Omental fat pad (tissue), 4 donors: Measurements from ENCODE around the gene C12orf50. TPM values are rescaled to one million over a fixed set of nuclear protein-coding genes. Genes with fewer than 3 reads are reported as not detected.

Experiments
- ATAC-seq: fragments of 150-250 bp; one replicate; pipeline ENCODE4 v1.9.1; 2016; ENCODE audit warnings: mild to moderate bottlenecking, moderate library complexity; ENCODE audit not compliant: low FRiP score
- DNase-seq: peaks from one replicate; pipeline ENCODE4 v3.0.0-alpha.2; 2019; ENCODE audit warnings: low spot score
- total RNA-seq, 4 donors: library from RNA; depleted of rRNA; stranded (reverse); fragments of >200 nt; gene quantifications; one replicate each; pipeline ENCODE4 v1.1.0, GENCODE V29; 2016
- TF ChIP-seq, protein P1 (sequence below), 3 donors: fragments of 450-650 bp; IDR thresholded peaks; one replicate each; pipeline ENCODE4 v1.5.1; 2016 to 2017; ENCODE audit warnings: antibody characterized with exemption in 3 of 3, mild to moderate bottlenecking in 3 of 3, moderate library complexity in 2 of 3

The C12orf50 gene
- total RNA-seq, 4 donors from 2014 or later: 0.65 TPM; not detected in 3

DNA sequence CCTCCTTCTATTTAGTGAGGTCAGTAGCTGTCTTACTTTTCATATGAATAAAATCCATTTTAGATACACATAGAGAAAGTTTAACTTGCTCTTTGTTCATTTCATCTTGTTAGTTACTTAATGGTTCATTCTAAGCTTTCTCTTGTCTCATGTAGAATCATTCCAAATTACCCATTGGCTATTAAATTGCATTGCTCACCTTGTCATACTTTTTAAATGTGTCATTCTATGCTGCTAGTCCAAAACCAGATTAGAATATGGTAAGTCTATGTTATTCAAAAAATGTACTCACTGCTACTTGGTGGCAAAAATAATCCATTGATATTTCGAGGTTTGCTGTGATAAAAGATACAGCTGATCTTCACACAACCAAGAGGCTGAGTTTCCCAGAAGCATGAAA lies 3.0 kb downstream of the C12orf50 start:
- ATAC-seq (no peak), DNase-seq (no peak)
- TF ChIP-seq, protein P1, sequence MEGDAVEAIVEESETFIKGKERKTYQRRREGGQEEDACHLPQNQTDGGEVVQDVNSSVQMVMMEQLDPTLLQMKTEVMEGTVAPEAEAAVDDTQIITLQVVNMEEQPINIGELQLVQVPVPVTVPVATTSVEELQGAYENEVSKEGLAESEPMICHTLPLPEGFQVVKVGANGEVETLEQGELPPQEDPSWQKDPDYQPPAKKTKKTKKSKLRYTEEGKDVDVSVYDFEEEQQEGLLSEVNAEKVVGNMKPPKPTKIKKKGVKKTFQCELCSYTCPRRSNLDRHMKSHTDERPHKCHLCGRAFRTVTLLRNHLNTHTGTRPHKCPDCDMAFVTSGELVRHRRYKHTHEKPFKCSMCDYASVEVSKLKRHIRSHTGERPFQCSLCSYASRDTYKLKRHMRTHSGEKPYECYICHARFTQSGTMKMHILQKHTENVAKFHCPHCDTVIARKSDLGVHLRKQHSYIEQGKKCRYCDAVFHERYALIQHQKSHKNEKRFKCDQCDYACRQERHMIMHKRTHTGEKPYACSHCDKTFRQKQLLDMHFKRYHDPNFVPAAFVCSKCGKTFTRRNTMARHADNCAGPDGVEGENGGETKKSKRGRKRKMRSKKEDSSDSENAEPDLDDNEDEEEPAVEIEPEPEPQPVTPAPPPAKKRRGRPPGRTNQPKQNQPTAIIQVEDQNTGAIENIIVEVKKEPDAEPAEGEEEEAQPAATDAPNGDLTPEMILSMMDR (IDR thresholded peaks at IDR 0.05): no peak

DNA sequence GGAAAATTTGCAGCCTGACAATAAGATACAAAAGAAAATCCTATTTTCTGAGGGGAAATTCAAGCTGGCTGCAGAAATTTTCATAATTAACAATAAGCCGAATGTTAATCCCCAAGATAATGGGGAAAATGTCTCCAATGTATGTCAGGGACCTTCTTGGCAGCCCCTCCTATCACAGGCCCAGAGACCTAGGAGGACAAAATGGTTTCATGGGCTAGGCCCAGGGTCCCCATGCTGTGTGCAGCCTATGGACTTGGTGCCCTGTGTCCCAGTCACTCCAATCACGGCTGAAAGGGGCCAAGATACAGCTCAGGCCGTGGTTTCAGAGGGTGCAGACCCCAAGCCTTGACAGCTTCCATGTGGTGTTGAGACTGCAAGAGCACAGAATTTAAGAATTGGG lies 11.2 kb downstream of the C12orf50 start:
- ATAC-seq (no peak), DNase-seq (no peak)
- TF ChIP-seq, protein P1 (IDR thresholded peaks at IDR 0.05): no peak

DNA sequence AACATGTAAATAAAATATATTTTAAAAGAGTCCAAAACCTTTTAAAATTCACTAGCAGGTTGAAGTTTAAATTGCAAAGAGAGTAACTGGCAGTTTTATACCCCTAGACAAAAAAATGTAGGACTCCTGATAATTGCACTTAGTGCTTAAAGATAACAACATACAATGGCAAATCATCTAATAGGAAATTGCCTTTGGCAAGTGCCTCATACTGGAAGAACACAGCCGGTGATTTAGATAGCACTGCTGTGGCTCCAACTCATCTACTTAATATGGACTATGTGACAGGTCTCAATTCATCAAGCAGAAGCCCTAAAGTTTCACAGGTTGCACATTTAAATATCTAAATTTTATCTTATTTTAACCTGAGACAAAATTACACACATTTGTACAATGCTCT lies 13.4 kb downstream of the C12orf50 start:
- DNase-seq (no peak), ATAC-seq (no peak)
- TF ChIP-seq, protein P1 (IDR thresholded peaks at IDR 0.05): no peak

DNA sequence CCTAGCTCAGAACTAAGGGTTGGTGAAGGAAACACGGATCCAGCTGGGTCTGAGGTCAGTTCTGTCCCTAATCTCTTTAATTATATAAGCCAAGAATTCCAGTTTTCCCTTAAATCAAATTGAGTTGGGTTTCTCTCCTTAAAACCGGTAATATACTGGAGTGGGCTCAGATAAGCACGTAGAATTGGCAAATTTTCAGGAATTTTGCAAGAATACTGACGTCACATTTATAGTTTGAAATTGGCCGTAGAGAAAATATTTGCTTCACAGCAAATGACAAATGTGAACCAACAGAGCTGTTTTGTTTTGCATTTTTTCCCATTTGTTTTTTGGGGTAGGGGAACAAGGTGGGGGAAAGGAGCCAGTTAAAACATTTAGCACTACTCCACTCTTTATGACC lies 17.4 kb downstream of the C12orf50 start:
- ATAC-seq (no peak), DNase-seq (no peak)
- TF ChIP-seq, protein P1 (IDR thresholded peaks at IDR 0.05): no peak

DNA sequence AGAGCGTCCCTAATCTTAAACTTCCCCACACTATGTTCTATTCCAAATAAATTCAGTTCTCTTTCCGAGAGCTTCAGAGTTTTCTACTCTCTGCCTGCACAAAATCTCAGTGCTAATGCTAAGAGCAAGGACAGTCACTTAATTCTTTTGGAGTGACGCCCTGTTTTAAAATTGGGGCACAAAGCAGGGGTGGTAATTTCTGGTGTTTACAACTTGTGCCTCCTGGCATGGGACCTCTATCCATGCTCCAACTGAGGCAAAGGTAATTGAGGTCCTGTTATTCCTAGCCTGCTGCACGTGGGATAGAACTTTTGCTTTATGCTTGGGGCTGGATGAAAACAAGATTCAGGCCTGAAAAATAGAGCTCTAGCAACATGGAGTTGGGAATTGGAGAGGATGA lies 22.9 kb downstream of the C12orf50 start:
- DNase-seq (no peak), ATAC-seq (no peak)
- TF ChIP-seq, protein P1 (IDR thresholded peaks at IDR 0.05): no peak

DNA sequence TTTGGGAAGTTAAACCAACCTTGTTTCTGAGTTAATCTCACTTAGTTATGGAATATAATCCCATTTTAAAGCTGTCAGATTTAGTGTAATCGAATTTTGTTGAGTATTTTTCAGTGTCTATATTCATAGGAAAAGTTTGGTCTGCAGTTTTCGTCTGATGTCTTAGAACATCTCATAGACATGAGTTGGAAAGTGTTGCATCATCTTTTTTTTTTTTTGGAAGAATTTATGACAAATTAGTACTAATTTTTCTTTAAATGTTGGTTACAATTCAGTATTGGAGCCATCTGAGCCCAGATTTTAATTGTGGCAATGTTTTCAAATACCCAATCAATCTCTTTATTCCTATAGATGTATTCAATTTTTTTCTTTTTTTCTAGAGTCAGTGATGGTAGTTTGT lies 27.9 kb downstream of the C12orf50 start:
- TF ChIP-seq, protein P1 (IDR thresholded peaks at IDR 0.05): no peak
- DNase-seq: no peak
- no peak for ATAC-seq

DNA sequence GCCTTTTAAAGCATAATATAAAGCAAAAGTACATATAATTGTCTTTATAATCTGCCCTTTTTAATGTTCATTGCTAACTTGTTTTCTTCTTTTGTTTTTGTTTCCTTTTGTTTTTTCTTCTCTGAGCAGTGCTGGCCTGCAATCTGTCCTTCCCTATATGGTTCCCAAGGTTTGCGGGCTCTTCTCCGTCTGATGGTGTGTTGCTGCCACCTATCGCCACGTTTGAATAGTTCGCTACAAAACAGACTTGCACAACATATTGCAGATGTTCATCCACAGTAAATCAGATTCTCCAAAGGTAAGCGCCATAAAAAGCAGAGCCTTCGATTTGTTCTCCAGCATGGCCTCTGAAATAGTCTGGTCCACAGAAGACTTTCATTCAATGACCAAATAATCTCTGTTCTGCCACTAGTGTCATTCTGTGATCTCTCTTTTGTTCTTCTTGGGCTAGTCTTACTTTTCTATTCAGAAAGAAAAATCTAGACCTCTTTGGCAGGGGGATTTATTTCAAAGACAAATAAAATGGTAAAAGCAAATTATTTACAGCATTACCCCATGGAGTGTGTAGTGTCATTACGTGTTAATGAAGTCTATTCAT lies 33.5 kb downstream of the C12orf50 start:
- DNase-seq (no peak), ATAC-seq (peak; percentile 66)
- TF ChIP-seq, protein P1 (IDR thresholded peaks at IDR 0.05): no peak
